Measurements from ENCODE around the gene NRIP3.
"Not testable (repeated sequence)": the region's sequence is repeated elsewhere in the genome, so short reads cannot be mapped to it uniquely, and the experiment has no call there.

NRIP3 gene

GRCh38 chr11:8964324-8965320 lies 39.2 kb downstream of the NRIP3 start, which contains the start of gene TMEM9B:
Gene TMEM9B (minus strand): TSS chr11:8964442. CDS start chr11:8964313, 129 bp downstream.
- peak; percentile 94 for DNase-seq

- peak; percentile 41 for DNase-seq
These were observed 40.1 kb downstream of the NRIP3 start for GRCh38 chr11:8963569-8964323.

- no peak for DNase-seq
These were observed 41.0 kb downstream of the NRIP3 start for GRCh38 chr11:8962841-8963240.

- DNase-seq: no peak
These were observed 42.4 kb downstream of the NRIP3 start for GRCh38 chr11:8961401-8961800.

GRCh38 chr11:8959546-8960166 lies 44.1 kb downstream of the NRIP3 start:
- no peak for DNase-seq

- no peak for DNase-seq
These were observed 46.9 kb downstream of the NRIP3 start for GRCh38 chr11:8956860-8957259.

- DNase-seq: no peak
These were observed 54.9 kb downstream of the NRIP3 start for GRCh38 chr11:8948886-8949285.

GRCh38 chr11:8947230-8947943 lies 56.4 kb downstream of the NRIP3 start:
- DNase-seq: no peak

- no peak for DNase-seq
These were observed 61.2 kb downstream of the NRIP3 start, which contains the start of gene ASCL3 for GRCh38 chr11:8942518-8943066. Gene ASCL3 (minus strand): TSS chr11:8943016. CDS start chr11:8938161, 4,855 bp downstream.

- DNase-seq: no peak
These were observed 62.3 kb downstream of the NRIP3 start for GRCh38 chr11:8941341-8942103.

GRCh38 chr11:8937659-8938058 lies 66.1 kb downstream of the NRIP3 start:
- DNase-seq: no peak

GRCh38 chr11:8937159-8937558 lies 66.6 kb downstream of the NRIP3 start:
- DNase-seq: no peak

- DNase-seq: not testable (repeated sequence)
These were observed 68.0 kb downstream of the NRIP3 start for GRCh38 chr11:8935789-8936188.

GRCh38 chr11:8934742-8935488 lies 68.9 kb downstream of the NRIP3 start:
- DNase-seq: no peak

- no peak for DNase-seq
These were observed 69.9 kb downstream of the NRIP3 start for GRCh38 chr11:8933931-8934330.

- no peak for DNase-seq
These were observed 71.1 kb downstream of the NRIP3 start, which contains the start of gene C11orf16 for GRCh38 chr11:8932564-8933180. Gene C11orf16 (minus strand): TSS chr11:8932947. CDS start chr11:8932308, 639 bp downstream.

All from right forelimb (tissue), 1 donor.